DND-41 (cell line): ENCODE results near the gene HSF4.

Experiments
- EZH2 ChIP-seq: IDR thresholded peaks from 3 replicates; pipeline ENCODE4 v1.6.1; 2012; ENCODE audit warnings: borderline replicate concordance, low read depth, mild to moderate bottlenecking, moderate library complexity, low read length, inconsistent platforms; ENCODE audit not compliant: severe bottlenecking
- TF ChIP-seq, protein P1 (sequence below): IDR thresholded peaks from 2 replicates; pipeline ENCODE4 v1.5.1; 2012; ENCODE audit warnings: borderline replicate concordance, low read length, moderate library complexity, mild to moderate bottlenecking; ENCODE audit not compliant: poor library complexity, severe bottlenecking; ENCODE audit errors: extremely low read depth

DNA sequence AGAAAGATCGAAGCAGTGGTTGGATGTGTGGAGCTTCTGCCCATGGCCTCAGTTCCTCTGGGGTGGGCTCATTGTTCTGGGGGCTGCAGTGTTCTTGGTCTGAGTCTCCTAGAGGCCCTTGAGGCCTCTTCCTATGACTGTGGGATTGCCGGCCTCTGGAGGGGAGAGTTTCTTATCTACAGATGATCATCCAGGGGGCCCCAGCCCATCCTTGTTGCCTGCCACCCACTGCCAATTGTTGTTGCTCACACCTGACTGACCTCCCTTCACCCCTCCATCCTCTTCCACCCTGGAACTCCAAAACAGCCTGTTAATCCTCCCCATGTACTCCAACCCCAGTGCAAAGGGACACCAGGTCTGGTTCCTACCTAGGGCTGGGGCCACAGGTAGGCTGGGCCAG is 19.6 kb upstream of the HSF4 start:
- TF ChIP-seq, protein P1, sequence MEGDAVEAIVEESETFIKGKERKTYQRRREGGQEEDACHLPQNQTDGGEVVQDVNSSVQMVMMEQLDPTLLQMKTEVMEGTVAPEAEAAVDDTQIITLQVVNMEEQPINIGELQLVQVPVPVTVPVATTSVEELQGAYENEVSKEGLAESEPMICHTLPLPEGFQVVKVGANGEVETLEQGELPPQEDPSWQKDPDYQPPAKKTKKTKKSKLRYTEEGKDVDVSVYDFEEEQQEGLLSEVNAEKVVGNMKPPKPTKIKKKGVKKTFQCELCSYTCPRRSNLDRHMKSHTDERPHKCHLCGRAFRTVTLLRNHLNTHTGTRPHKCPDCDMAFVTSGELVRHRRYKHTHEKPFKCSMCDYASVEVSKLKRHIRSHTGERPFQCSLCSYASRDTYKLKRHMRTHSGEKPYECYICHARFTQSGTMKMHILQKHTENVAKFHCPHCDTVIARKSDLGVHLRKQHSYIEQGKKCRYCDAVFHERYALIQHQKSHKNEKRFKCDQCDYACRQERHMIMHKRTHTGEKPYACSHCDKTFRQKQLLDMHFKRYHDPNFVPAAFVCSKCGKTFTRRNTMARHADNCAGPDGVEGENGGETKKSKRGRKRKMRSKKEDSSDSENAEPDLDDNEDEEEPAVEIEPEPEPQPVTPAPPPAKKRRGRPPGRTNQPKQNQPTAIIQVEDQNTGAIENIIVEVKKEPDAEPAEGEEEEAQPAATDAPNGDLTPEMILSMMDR: no peak
- no peak for TF ChIP-seq EZH2
